ENCODE results near the gene RCOR1.

RCOR1 gene

GRCh38 chr14:102604183-102604582 lies 11.7 kb downstream of the RCOR1 start:
- Histone ChIP-seq H3K4me1 (ENCODE audit: insufficient read depth, low read length, severe bottlenecking) (peaks cover 80% of the 10 kb centered on the region), H3K79me2 (ENCODE audit: insufficient read depth, low read length) (peaks cover 62% of the 10 kb centered on the region), H4K20me1 (ENCODE audit: insufficient read depth, low read length) (no peaks in the 10 kb centered on the region), H3K4me2 (ENCODE audit: low read length) (no peak overlapping the region), H3K27ac (ENCODE audit: low read depth, low read length, poor library complexity, severe bottlenecking) (peak overlapping the region; percentile 66), H3F3A (ENCODE audit: insufficient read depth, low read length) (no peaks in the 10 kb centered on the region), H3K9ac (ENCODE audit: low read length) (no peak overlapping the region), H2AFZ (ENCODE audit: low read length) (no peak overlapping the region), H3K9me2 (ENCODE audit: low read depth, low read length) (no peaks in the 10 kb centered on the region), H3K36me3 (ENCODE audit: insufficient read depth, low read length) (no peaks in the 10 kb centered on the region), H3K27me3 (ENCODE audit: insufficient read depth, low read length) (no peaks in the 10 kb centered on the region), H3K9me3 (ENCODE audit: low read length) (no peaks in the 10 kb centered on the region), H3K4me3 (ENCODE audit: low read depth, low read length, poor library complexity, severe bottlenecking) (no peak overlapping the region)
- no peak for TF ChIP-seq EZH2 (IDR thresholded peaks at IDR 0.05; ENCODE audit: borderline replicate concordance, low read length)
- TF ChIP-seq, protein P1, sequence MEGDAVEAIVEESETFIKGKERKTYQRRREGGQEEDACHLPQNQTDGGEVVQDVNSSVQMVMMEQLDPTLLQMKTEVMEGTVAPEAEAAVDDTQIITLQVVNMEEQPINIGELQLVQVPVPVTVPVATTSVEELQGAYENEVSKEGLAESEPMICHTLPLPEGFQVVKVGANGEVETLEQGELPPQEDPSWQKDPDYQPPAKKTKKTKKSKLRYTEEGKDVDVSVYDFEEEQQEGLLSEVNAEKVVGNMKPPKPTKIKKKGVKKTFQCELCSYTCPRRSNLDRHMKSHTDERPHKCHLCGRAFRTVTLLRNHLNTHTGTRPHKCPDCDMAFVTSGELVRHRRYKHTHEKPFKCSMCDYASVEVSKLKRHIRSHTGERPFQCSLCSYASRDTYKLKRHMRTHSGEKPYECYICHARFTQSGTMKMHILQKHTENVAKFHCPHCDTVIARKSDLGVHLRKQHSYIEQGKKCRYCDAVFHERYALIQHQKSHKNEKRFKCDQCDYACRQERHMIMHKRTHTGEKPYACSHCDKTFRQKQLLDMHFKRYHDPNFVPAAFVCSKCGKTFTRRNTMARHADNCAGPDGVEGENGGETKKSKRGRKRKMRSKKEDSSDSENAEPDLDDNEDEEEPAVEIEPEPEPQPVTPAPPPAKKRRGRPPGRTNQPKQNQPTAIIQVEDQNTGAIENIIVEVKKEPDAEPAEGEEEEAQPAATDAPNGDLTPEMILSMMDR (IDR thresholded peaks at IDR 0.05; ENCODE audit: low read length) = no peak

GRCh38 chr14:102605029-102605428 lies 12.6 kb downstream of the RCOR1 start:
- no peaks in the 10 kb centered on the region for H3F3A ChIP-seq (ENCODE audit: insufficient read depth, low read length)
- H3K9me2 ChIP-seq (ENCODE audit: low read depth, low read length) = no peaks in the 10 kb centered on the region
- no peaks in the 10 kb centered on the region for H3K36me3 ChIP-seq (ENCODE audit: insufficient read depth, low read length)
- peaks cover 81% of the 10 kb centered on the region for H3K4me1 ChIP-seq (ENCODE audit: insufficient read depth, low read length, severe bottlenecking)
- no peak for TF ChIP-seq EZH2 (IDR thresholded peaks at IDR 0.05; ENCODE audit: borderline replicate concordance, low read length)
- TF ChIP-seq, protein P1 (IDR thresholded peaks at IDR 0.05; ENCODE audit: low read length) = no peak
- no peak overlapping the region for H2AFZ ChIP-seq (ENCODE audit: low read length)
- H3K9me3 ChIP-seq (ENCODE audit: low read length) = no peaks in the 10 kb centered on the region
- no peak overlapping the region for H3K4me3 ChIP-seq (ENCODE audit: low read depth, low read length, poor library complexity, severe bottlenecking)
- H3K27ac ChIP-seq (ENCODE audit: low read depth, low read length, poor library complexity, severe bottlenecking) = peak overlapping the region; percentile 69
- H3K79me2 ChIP-seq (ENCODE audit: insufficient read depth, low read length) = peaks cover 59% of the 10 kb centered on the region
- H3K4me2 ChIP-seq (ENCODE audit: low read length) = peak overlapping the region; percentile 9; the same call in 1 of the 2 replicates
- H3K27me3 ChIP-seq (ENCODE audit: insufficient read depth, low read length) = no peaks in the 10 kb centered on the region
- H4K20me1 ChIP-seq (ENCODE audit: insufficient read depth, low read length) = no peaks in the 10 kb centered on the region
- no peak overlapping the region for H3K9ac ChIP-seq (ENCODE audit: low read length)

- TF ChIP-seq, protein P1 (IDR thresholded peaks at IDR 0.05; ENCODE audit: low read length) = no peak
- no peak for TF ChIP-seq EZH2 (IDR thresholded peaks at IDR 0.05; ENCODE audit: borderline replicate concordance, low read length)
- Histone ChIP-seq H3K9me3 (ENCODE audit: low read length) (no peaks in the 10 kb centered on the region), H3K9ac (ENCODE audit: low read length) (no peak overlapping the region), H3K79me2 (ENCODE audit: insufficient read depth, low read length) (peaks cover 57% of the 10 kb centered on the region), H3K27ac (ENCODE audit: low read depth, low read length, poor library complexity, severe bottlenecking) (peak overlapping the region; percentile 69), H3K4me1 (ENCODE audit: insufficient read depth, low read length, severe bottlenecking) (peaks cover 87% of the 10 kb centered on the region), H3K4me3 (ENCODE audit: low read depth, low read length, poor library complexity, severe bottlenecking) (no peak overlapping the region), H4K20me1 (ENCODE audit: insufficient read depth, low read length) (no peaks in the 10 kb centered on the region), H3F3A (ENCODE audit: insufficient read depth, low read length) (no peaks in the 10 kb centered on the region), H3K36me3 (ENCODE audit: insufficient read depth, low read length) (no peaks in the 10 kb centered on the region), H3K9me2 (ENCODE audit: low read depth, low read length) (no peaks in the 10 kb centered on the region), H3K4me2 (ENCODE audit: low read length) (no peak overlapping the region), H3K27me3 (ENCODE audit: insufficient read depth, low read length) (no peaks in the 10 kb centered on the region), H2AFZ (ENCODE audit: low read length) (no peak overlapping the region)
Observed at GRCh38 chr14:102606296-102606695, 13.8 kb downstream of the RCOR1 start.

Measured in OCI-LY1 (cell line).